ENCODE data around the gene CYFIP2. TPM values are rescaled to one million over a fixed set of nuclear protein-coding genes. Genes with fewer than 3 reads are reported as not detected.

The CYFIP2 gene
- total RNA-seq, 1 donor from 2014 or later = 82.9 TPM

- no peak overlapping the region for H3K4me3 Mint-ChIP-seq
- H3K36me3 Mint-ChIP-seq = peaks cover 31% of the 10 kb centered on the region
- H3K9me3 Mint-ChIP-seq = no peaks in the 10 kb centered on the region
- peaks cover 5% of the 10 kb centered on the region for H3K4me1 Mint-ChIP-seq
- H3K27ac Mint-ChIP-seq = no peak overlapping the region
- no peak for DNase-seq (ENCODE audit: low spot score in 2 of 2, unreplicated experiment in 2 of 2)
- no peaks in the 10 kb centered on the region for H3K27me3 Mint-ChIP-seq (ENCODE audit: low read depth)
- no peak for TF ChIP-seq CTCF (IDR thresholded peaks at IDR 0.05; ENCODE audit: unreplicated experiment)
Observed at GRCh38 chr5:157290156-157290980, 24.4 kb downstream of the CYFIP2 start.

- no peak for DNase-seq (ENCODE audit: low spot score in 2 of 2, unreplicated experiment in 2 of 2)
- peaks cover 5% of the 10 kb centered on the region for H3K4me1 Mint-ChIP-seq
- no peaks in the 10 kb centered on the region for H3K9me3 Mint-ChIP-seq
- peaks cover 38% of the 10 kb centered on the region for H3K36me3 Mint-ChIP-seq
- H3K4me3 Mint-ChIP-seq = no peak overlapping the region
- H3K27ac Mint-ChIP-seq = peak overlapping the region; percentile 11
- no peak for TF ChIP-seq CTCF (IDR thresholded peaks at IDR 0.05; ENCODE audit: unreplicated experiment)
- H3K27me3 Mint-ChIP-seq (ENCODE audit: low read depth) = no peaks in the 10 kb centered on the region
Observed at GRCh38 chr5:157290981-157291711, 25.2 kb downstream of the CYFIP2 start.

- Mint-ChIP-seq H3K27me3 (ENCODE audit: low read depth) (no peaks in the 10 kb centered on the region), H3K27ac (no peak overlapping the region), H3K4me1 (peaks cover 5% of the 10 kb centered on the region), H3K36me3 (peaks cover 43% of the 10 kb centered on the region), H3K9me3 (no peaks in the 10 kb centered on the region), H3K4me3 (no peak overlapping the region)
- TF ChIP-seq CTCF (IDR thresholded peaks at IDR 0.05; ENCODE audit: unreplicated experiment) = no peak
- no peak for DNase-seq (ENCODE audit: low spot score in 2 of 2, unreplicated experiment in 2 of 2)
Observed at GRCh38 chr5:157292599-157292998, 26.7 kb downstream of the CYFIP2 start.

- H3K36me3 Mint-ChIP-seq = peaks cover 47% of the 10 kb centered on the region
- no peak for DNase-seq (ENCODE audit: low spot score in 2 of 2, unreplicated experiment in 2 of 2)
Observed at GRCh38 chr5:157294407-157295091, 28.6 kb downstream of the CYFIP2 start.

More at GRCh38 chr5:157294407-157295091, 28.6 kb downstream of the CYFIP2 start:
- H3K27me3 Mint-ChIP-seq (ENCODE audit: low read depth) = no peaks in the 10 kb centered on the region
- TF ChIP-seq CTCF (IDR thresholded peaks at IDR 0.05; ENCODE audit: unreplicated experiment) = no peak
- no peak overlapping the region for H3K4me3 Mint-ChIP-seq
- H3K27ac Mint-ChIP-seq = no peak overlapping the region
- peaks cover 5% of the 10 kb centered on the region for H3K4me1 Mint-ChIP-seq
- peaks cover 9% of the 10 kb centered on the region for H3K9me3 Mint-ChIP-seq

Measured in mesothelial cell of epicardium (in vitro differentiated cells).